ENCODE data around the gene TNFRSF25. TPM values are rescaled to one million over a fixed set of nuclear protein-coding genes. Genes with fewer than 3 reads are reported as not detected.

TNFRSF25 gene
- total and polyA plus RNA-seq, 2 of the 8 experiments (the other 6 are each of a cell fraction or from before 2014, with no cell fraction given), result 10.7 to 19.5 TPM

- no peak overlapping the region for H2BK120ac ChIP-seq (replicated peaks; ENCODE audit: low read depth, low read length)
- WGBS, 2 experiments (ENCODE audit: extremely low coverage in 1 of 2, insufficient coverage in 1 of 2, insufficient read length in 1 of 2, insufficient replicate concordance in 2 of 2, low coverage in 1 of 2, low lambda C conversion rate in 2 of 2, missing lambda C conversion rate in 1 of 2), result 94% methylated on average over 44 of the region's 48 CpGs; no CpG with 5 or more reads in 1 of the 2 experiments
- CTCF ChIA-PET (ENCODE audit: partially characterized antibody), result interaction anchor here (0.6 to 6.1 kb wide), 14 partner anchors 9 to 63 kb away, joined by 3 to 31 read pairs (median 4); partner anchors contain the start of gene PLEKHG5
These were observed 4.2 kb downstream of the TNFRSF25 start for GRCh38 chr1:6461538-6462411.

More at GRCh38 chr1:6461538-6462411, 4.2 kb downstream of the TNFRSF25 start:
- Histone ChIP-seq H3K4me1 (replicated peaks in 1 of 4; ENCODE audit: control insufficient read depth in 3 of 4, insufficient read depth in 4 of 4, low read length in 3 of 4) (peaks cover 0 to 20% (median 14%) of the 10 kb centered on the region in 4 experiments; a peak in 5 of 7 replicates), H4K20me1 (replicated peaks in 1 of 2; ENCODE audit: control insufficient read depth in 1 of 2, insufficient read depth in 2 of 2, low read length in 2 of 2) (no peaks in the 10 kb centered on the region), H3K4me2 (ENCODE audit: insufficient read depth in 1 of 2, low read depth in 2 of 2, low read length in 2 of 2) (no peak overlapping the region), H2BK20ac (ENCODE audit: low read length) (no peak overlapping the region), H3K36me3 (ENCODE audit: control insufficient read depth in 2 of 4, insufficient read depth in 4 of 4, low read length in 3 of 4) (peaks cover 0 to 6% (median 3%) of the 10 kb centered on the region in 4 experiments; a peak in 1 of 8 replicates), H3K79me2 (ENCODE audit: control insufficient read depth in 1 of 2, insufficient read depth in 2 of 2, low read length in 2 of 2) (no peaks in the 10 kb centered on the region), H3K9me3 (ENCODE audit: insufficient read depth in 2 of 2, low read depth in 1 of 2, low read length in 1 of 2) (no peaks in the 10 kb centered on the region), H2AFZ (ENCODE audit: low read length) (no peak overlapping the region), H3K23ac (ENCODE audit: insufficient read length) (no peak overlapping the region), H2AK5ac (ENCODE audit: low read depth, low read length) (no peak overlapping the region), H3K27ac (ENCODE audit: low read depth, low read length) (no peak overlapping the region), H4K5ac (ENCODE audit: insufficient read length, low read depth, low read length) (no peak overlapping the region), H3K4me3 (ENCODE audit: extremely low read depth in 1 of 4, insufficient read depth in 2 of 4, low read depth in 3 of 4, low read length in 4 of 4) (no peak overlapping the region), H4K91ac (replicated peaks; ENCODE audit: insufficient read length, low read length) (no peak overlapping the region), H3K18ac (ENCODE audit: extremely low read depth, low read length) (no peak overlapping the region), H2BK5ac (ENCODE audit: low read depth, low read length) (no peak overlapping the region), H3K14ac (ENCODE audit: insufficient read length) (no peak overlapping the region), H3K79me1 (ENCODE audit: low read depth, low read length) (no peaks in the 10 kb centered on the region), H3K27me3 (replicated peaks in 1 of 4; ENCODE audit: control insufficient read depth in 3 of 4, extremely low read depth in 1 of 4, insufficient read depth in 3 of 4, low read length in 3 of 4) (peaks cover 0 to 6% (median 3%) of the 10 kb centered on the region in 4 experiments; a peak in 3 of 7 replicates), H3K56ac (replicated peaks; ENCODE audit: insufficient read length, low read depth, low read length) (no peak overlapping the region), H3K4ac (replicated peaks; ENCODE audit: insufficient read length, low read depth, low read length) (no peak overlapping the region), H2BK15ac (ENCODE audit: low read length) (no peak overlapping the region), H3K23me2 (ENCODE audit: low read depth, low read length) (no peaks in the 10 kb centered on the region; the same call in 1 of the 2 replicates), H2BK12ac (ENCODE audit: low read depth, low read length) (no peak overlapping the region), H4K8ac (ENCODE audit: extremely low read depth, insufficient read depth, low read length) (no peak overlapping the region), H3K9ac (replicated peaks in 1 of 4; ENCODE audit: extremely low read depth in 1 of 4, low read depth in 3 of 4, low read length in 3 of 4) (no peak overlapping the region)
- no peak for FAIRE-seq
- POLR2A ChIA-PET (ENCODE audit: partially characterized antibody), result interaction anchor here (0.8 to 2.8 kb wide), 6 partner anchors 11 to 134 kb away, joined by 3 to 13 read pairs (median 3); no protein-coding TSS in a partner anchor
- DNase-seq (ENCODE audit: low read depth in 1 of 2, low spot score in 2 of 2), result no peak
- TF ChIP-seq NANOG (IDR thresholded peaks at IDR 0.05; ENCODE audit: insufficient read depth, low read depth, low read length, poor library complexity, severe bottlenecking) (no peak), POLR2AphosphoS5 (IDR thresholded peaks at IDR 0.05; ENCODE audit: low read depth, low read length) (0 out of 2 replicates have a peak, but pooled peaks have one; percentile 10)

Measured in H1 (cell line).